Ovary (tissue), 9 donors: Measurements from ENCODE around the gene SOCS7. TPM values are rescaled to one million over a fixed set of nuclear protein-coding genes. Genes with fewer than 3 reads are reported as not detected.

Source experiments
- DNase-seq, 5 donors: peaks; one replicate each; pipeline ENCODE4 v3.0.0-alpha.2; 2019 to 2020
- H3K27ac ChIP-seq, 2 donors: fragments of 200-600 bp; one replicate each; pipeline versions ENCODE4 v1.5.1 to v1.8.0; 2019 to 2022
- H3K27me3 ChIP-seq: fragments of 200-600 bp; one replicate; pipeline ENCODE4 v1.8.0; 2022
- H3K36me3 ChIP-seq: fragments of 200-600 bp; sonication (generic); one replicate; pipeline ENCODE4 v1.5.1; 2019
- H3K4me1 ChIP-seq: one replicate; pipeline ENCODE4 v1.8.1; 2013; ENCODE audit warnings: mild to moderate bottlenecking, moderate library complexity; ENCODE audit not compliant: insufficient read depth
- H3K4me3 ChIP-seq: fragments of 200-600 bp; sonication (generic); one replicate; pipeline ENCODE4 v1.5.1; 2017
- H3K9me3 ChIP-seq, 2 donors: fragments of 200-600 bp in 1 of 2; sonication (generic) in 1 of 2; one replicate each; pipeline versions ENCODE4 v1.5.1 to v1.8.1; 2013 to 2019; ENCODE audit warnings: mild to moderate bottlenecking in 1 of 2, moderate library complexity in 1 of 2
- CTCF ChIP-seq, 3 donors: fragments of 450-650 bp in 2 of 3; fragments of 200-600 bp in 1 of 3; IDR thresholded peaks; one replicate each; pipeline versions ENCODE4 v1.5.1 to v1.8.0; 2016 to 2022; ENCODE audit warnings: antibody characterized with exemption in 3 of 3, mild to moderate bottlenecking in 1 of 3
- EP300 ChIP-seq: sonication (generic); formaldehyde crosslinking; IDR thresholded peaks from one replicate; pipeline ENCODE4 v1.6.1; 2017; ENCODE audit warnings: antibody characterized with exemption
- POLR2A ChIP-seq: fragments of 450-650 bp; IDR thresholded peaks from one replicate; pipeline ENCODE4 v1.6.1; 2017; ENCODE audit warnings: antibody characterized with exemption, mild to moderate bottlenecking, moderate library complexity
- WGBS, 3 donors: extraction: QIAGEN DNeasy Blood & Tissue Kit in 1 of 3; methylation state at CpG; one replicate each; pipeline versions ENCODE4 v1.1.5 to v1.1.7; 2013 to 2017; 5-methylcytosine and 5-hydroxymethylcytosine counted together
- intact Hi-C, 4 donors: fragments of 100-400 bp; cut with DNase I; formaldehyde crosslinking; loops; one replicate each; pipeline versions ENCODE4 v1.11.0 to v1.15.1; 2022 to 2023
- polyA plus RNA-seq, 2 donors: library from polyadenylated mRNA; stranded (reverse); fragments of 200-250 nt in 1 of 2; fragments of 350-450 nt in 1 of 2; fragmentation: Illumina TruSeq in 1 of 2; extraction: RNeasy Lipid Tissue Mini Kit (QIAGEN cat#74804) in 1 of 2; gene quantifications; one replicate each; pipeline ENCODE4 v1.2.3, GENCODE V29; 2013 to 2014
- total RNA-seq, 7 donors: library from RNA; depleted of rRNA in 2 of 7; stranded (reverse); fragments of >200 nt in 2 of 7; fragmentation: NEBNext Ultra II Directional in 3 of 7; extraction: Animal tissue kit (Norgen Biotek cat#: 25700) in 3 of 7; gene quantifications; one replicate each; pipeline versions ENCODE4 v1.1.0 to v1.2.4, GENCODE V29; 2016 to 2023
- donor health status: DM: no; HTN: no; CAD: no; lungs with moderate emphysema.
- donor health status: DM: no; HTN: no; CAD: no.
- donor health status: Bipolar disorder and iron deficiency.
- donor health status: DM: yes; HTN: yes; CAD: no.
- donor health status: DM: no; HTN: no; CAD: no.
- donor health status: DM: yes; HTN: yes; CAD: no.

The SOCS7 gene
- total and polyA plus RNA-seq, 9 donors: 8.9 to 23.8 (median 19.6) TPM

GRCh38 chr17:38329284-38329683 lies 22.4 kb upstream of the SOCS7 start:
- intact Hi-C loops: no loop called here

GRCh38 chr17:38329808-38330730 lies 21.6 kb upstream of the SOCS7 start:
- no peaks in the 10 kb centered on the region for H3K4me1 ChIP-seq
- TF ChIP-seq CTCF (IDR thresholded peaks at IDR 0.05) (no peak), EP300 (no peak), POLR2A (no peak)
- WGBS, 3 donors: 81 to 82% (median 82%) methylated on average over 25 of the region's 25 CpGs
- H3K27ac ChIP-seq: no peak overlapping the region
- no peak overlapping the region for H3K4me3 ChIP-seq
- no peak for DNase-seq
- no peaks in the 10 kb centered on the region for H3K36me3 ChIP-seq
- H3K9me3 ChIP-seq: no peaks in the 10 kb centered on the region
- intact Hi-C loops: no loop called here
- H3K27me3 ChIP-seq: no peaks in the 10 kb centered on the region

More at GRCh38 chr17:38329284-38329683, 22.4 kb upstream of the SOCS7 start:
- TF ChIP-seq CTCF (IDR thresholded peaks at IDR 0.05) (no peak), EP300 (no peak), POLR2A (no peak)
- no peaks in the 10 kb centered on the region for H3K27me3 ChIP-seq
- H3K4me3 ChIP-seq: no peak overlapping the region
- H3K36me3 ChIP-seq: no peaks in the 10 kb centered on the region
- WGBS, 3 donors: 70 to 75% (median 73%) methylated on average over 7 of the region's 7 CpGs
- no peaks in the 10 kb centered on the region for H3K4me1 ChIP-seq
- no peak for DNase-seq
- no peak overlapping the region for H3K27ac ChIP-seq
- H3K9me3 ChIP-seq: no peaks in the 10 kb centered on the region

- WGBS, 3 donors: 68 to 80% (median 78%) methylated on average over 23 of the region's 23 CpGs
- H3K4me3 ChIP-seq: no peak overlapping the region
- H3K36me3 ChIP-seq: no peaks in the 10 kb centered on the region
- DNase-seq: no peak
- no peak for TF ChIP-seq EP300
- no peak for TF ChIP-seq CTCF (IDR thresholded peaks at IDR 0.05)
- TF ChIP-seq POLR2A: no peak
- no peaks in the 10 kb centered on the region for H3K4me1 ChIP-seq
- intact Hi-C loops: no loop called here
- no peak overlapping the region for H3K27ac ChIP-seq
- no peaks in the 10 kb centered on the region for H3K27me3 ChIP-seq
- H3K9me3 ChIP-seq: no peaks in the 10 kb centered on the region
Observed at GRCh38 chr17:38330941-38331411, 20.7 kb upstream of the SOCS7 start.

GRCh38 chr17:38332735-38333134 lies 18.9 kb upstream of the SOCS7 start:
- H3K9me3 ChIP-seq: no peaks in the 10 kb centered on the region
- no peak overlapping the region for H3K4me3 ChIP-seq
- H3K27ac ChIP-seq: no peak overlapping the region
- DNase-seq: no peak
- no peaks in the 10 kb centered on the region for H3K4me1 ChIP-seq
- intact Hi-C loops: no loop called here
- TF ChIP-seq EP300 (no peak), POLR2A (no peak), CTCF (IDR thresholded peaks at IDR 0.05) (no peak)
- H3K36me3 ChIP-seq: no peaks in the 10 kb centered on the region
- no peaks in the 10 kb centered on the region for H3K27me3 ChIP-seq
- WGBS, 3 donors: 83 to 85% (median 84%) methylated on average over 7 of the region's 7 CpGs
